Measurements from ENCODE around the gene RIT2.

DNA sequence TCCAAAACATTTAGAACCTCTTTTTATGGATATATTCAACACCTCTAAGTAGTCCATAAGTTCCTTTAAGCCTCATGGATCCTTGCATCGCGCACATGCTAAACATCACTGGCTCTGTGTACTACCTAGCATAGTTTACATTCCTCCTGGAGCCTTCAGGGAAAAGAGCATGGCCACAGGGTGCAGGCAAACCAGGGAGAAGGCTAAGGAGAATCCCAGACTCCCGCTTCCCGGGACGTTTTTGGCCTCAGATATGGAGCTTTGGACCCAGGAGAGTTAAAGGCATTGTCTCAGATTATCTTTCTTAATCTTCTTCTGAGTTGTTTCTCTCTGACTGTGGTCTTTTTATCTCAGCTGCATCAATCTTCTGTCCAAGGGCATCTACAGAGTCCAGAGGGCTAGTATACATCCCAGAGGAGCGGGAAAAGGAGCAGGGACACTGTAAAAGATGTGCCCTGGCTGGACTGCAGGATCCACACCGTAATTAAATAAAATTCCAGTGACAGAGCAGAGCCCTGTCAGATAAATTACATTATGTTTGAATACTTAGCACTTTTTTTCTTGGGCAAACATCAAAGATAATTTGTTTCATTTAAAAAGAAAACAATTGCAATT, 36.9 kb downstream of the RIT2 start:
- TF ChIP-seq CTCF (IDR thresholded peaks at IDR 0.05) (no peak), EP300 (IDR thresholded peaks at IDR 0.05) (no peak)

All from ovary (tissue), 3 donors.